Osteoblast (primary cell): ENCODE data around the gene PLXNA4. TPM values are rescaled to one million over a fixed set of nuclear protein-coding genes. Genes with fewer than 3 reads are reported as not detected.

Experiments used
- DNase-seq: peaks from one replicate; pipeline ENCODE4 v3.0.0; 2011; ENCODE audit warnings: low spot score, mixed read lengths; ENCODE audit not compliant: insufficient read length; ENCODE audit errors: missing footprints
- H2AFZ ChIP-seq: 2 replicates; pipeline ENCODE4 v1.6.0; 2011; ENCODE audit warnings: mild to moderate bottlenecking, low read length
- H3K27ac ChIP-seq: 2 replicates; pipeline ENCODE4 v1.5.1; 2011; ENCODE audit warnings: mild to moderate bottlenecking, low read depth, low read length, moderate library complexity
- H3K27me3 ChIP-seq: 2 replicates; pipeline ENCODE4 v1.6.0; 2012; ENCODE audit warnings: mild to moderate bottlenecking, control low read depth, inconsistent platforms, low read length, moderate library complexity; ENCODE audit not compliant: insufficient read depth
- H3K36me3 ChIP-seq: 2 replicates; pipeline ENCODE4 v1.5.1; 2011; ENCODE audit warnings: mild to moderate bottlenecking, low read length, control low read depth, moderate library complexity; ENCODE audit not compliant: insufficient read depth
- H3K4me1 ChIP-seq: 2 replicates; pipeline ENCODE4 v1.5.1; 2011; ENCODE audit warnings: mild to moderate bottlenecking, low read length, control low read depth, moderate library complexity; ENCODE audit not compliant: insufficient read depth
- H3K4me2 ChIP-seq: 2 replicates; pipeline ENCODE4 v1.6.0; 2011; ENCODE audit warnings: mild to moderate bottlenecking, low read length; ENCODE audit not compliant: insufficient read depth
- H3K4me3 ChIP-seq: fragments of 200-600 bp; sonication (generic); 3 replicates; pipeline ENCODE4 v1.5.1; 2012; ENCODE audit warnings: mild to moderate bottlenecking, low read length, inconsistent platforms; ENCODE audit not compliant: insufficient read depth
- H3K79me2 ChIP-seq: 2 replicates; pipeline ENCODE4 v1.6.0; 2012; ENCODE audit warnings: mild to moderate bottlenecking, low read length, control low read depth, inconsistent platforms; ENCODE audit not compliant: insufficient read depth
- H3K9me3 ChIP-seq: 2 replicates; pipeline ENCODE4 v1.5.1; 2011; ENCODE audit warnings: low read depth, low read length, control low read depth
- H4K20me1 ChIP-seq: 2 replicates; pipeline ENCODE4 v1.6.0; 2012; ENCODE audit warnings: mild to moderate bottlenecking, low read length, control low read depth; ENCODE audit not compliant: insufficient read depth
- total RNA-seq: library from RNA; depleted of rRNA; stranded (reverse); fragments of >200 nt; gene quantifications from 2 replicates; pipeline ENCODE4 v1.2.3, GENCODE V29; 2012
- TF ChIP-seq, protein P1 (sequence below): IDR thresholded peaks from 2 replicates; pipeline ENCODE4 v1.5.1; 2011; ENCODE audit warnings: mild to moderate bottlenecking, low read depth, low read length, moderate library complexity; ENCODE audit errors: extremely low read depth

The PLXNA4 gene
- total RNA-seq, 1 donor = 4.3 TPM

DNA sequence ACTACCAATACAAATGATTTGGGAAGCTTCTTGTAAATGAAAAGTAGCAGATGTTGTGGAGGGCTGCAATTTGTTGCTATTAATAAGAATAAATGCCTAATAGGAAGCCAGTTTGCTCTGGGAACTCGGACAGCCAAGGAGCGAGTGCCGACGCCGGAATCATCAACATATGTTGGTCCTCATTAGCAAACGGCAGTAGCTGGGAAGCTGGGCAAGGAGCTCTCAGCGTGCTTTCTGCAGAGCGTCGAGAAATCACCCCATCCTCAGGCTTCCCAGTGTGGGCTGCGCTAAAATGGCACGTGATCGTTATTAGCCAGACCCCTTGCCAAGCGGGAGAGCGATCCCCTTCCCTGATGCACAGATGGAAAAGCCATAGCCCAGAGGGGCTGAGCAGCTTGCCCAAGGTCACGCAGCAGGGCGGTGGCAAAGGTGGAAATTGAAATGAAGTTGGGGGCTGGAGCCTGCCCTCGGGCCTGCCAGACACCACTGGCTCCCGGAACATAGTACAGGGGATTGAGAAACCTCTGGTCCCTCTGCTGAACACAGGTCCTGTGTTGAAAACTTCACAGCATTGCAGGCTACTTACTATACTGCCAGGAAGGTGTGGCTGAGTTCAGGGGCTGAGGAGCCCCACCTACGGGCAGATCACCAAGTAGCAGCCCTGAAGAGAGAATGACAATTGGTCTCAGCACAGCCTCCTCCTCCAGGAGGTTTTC lies 326.9 kb downstream of the PLXNA4 start:
- no peaks in the 10 kb centered on the region for H3K9me3 ChIP-seq
- no peaks in the 10 kb centered on the region for H4K20me1 ChIP-seq
- no peak overlapping the region for H2AFZ ChIP-seq
- no peak overlapping the region for H3K4me2 ChIP-seq
- H3K27ac ChIP-seq = no peak overlapping the region
- H3K4me3 ChIP-seq = no peak overlapping the region
- H3K4me1 ChIP-seq = no peaks in the 10 kb centered on the region
- TF ChIP-seq, protein P1, sequence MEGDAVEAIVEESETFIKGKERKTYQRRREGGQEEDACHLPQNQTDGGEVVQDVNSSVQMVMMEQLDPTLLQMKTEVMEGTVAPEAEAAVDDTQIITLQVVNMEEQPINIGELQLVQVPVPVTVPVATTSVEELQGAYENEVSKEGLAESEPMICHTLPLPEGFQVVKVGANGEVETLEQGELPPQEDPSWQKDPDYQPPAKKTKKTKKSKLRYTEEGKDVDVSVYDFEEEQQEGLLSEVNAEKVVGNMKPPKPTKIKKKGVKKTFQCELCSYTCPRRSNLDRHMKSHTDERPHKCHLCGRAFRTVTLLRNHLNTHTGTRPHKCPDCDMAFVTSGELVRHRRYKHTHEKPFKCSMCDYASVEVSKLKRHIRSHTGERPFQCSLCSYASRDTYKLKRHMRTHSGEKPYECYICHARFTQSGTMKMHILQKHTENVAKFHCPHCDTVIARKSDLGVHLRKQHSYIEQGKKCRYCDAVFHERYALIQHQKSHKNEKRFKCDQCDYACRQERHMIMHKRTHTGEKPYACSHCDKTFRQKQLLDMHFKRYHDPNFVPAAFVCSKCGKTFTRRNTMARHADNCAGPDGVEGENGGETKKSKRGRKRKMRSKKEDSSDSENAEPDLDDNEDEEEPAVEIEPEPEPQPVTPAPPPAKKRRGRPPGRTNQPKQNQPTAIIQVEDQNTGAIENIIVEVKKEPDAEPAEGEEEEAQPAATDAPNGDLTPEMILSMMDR = no peak
- no peaks in the 10 kb centered on the region for H3K36me3 ChIP-seq
- DNase-seq = no peak
- no peaks in the 10 kb centered on the region for H3K27me3 ChIP-seq
- H3K79me2 ChIP-seq = no peaks in the 10 kb centered on the region

GRCh38 chr7:132248841-132249240 lies 327.4 kb downstream of the PLXNA4 start:
- Histone ChIP-seq H3K4me2 (no peak overlapping the region), H3K36me3 (no peaks in the 10 kb centered on the region), H3K27me3 (no peaks in the 10 kb centered on the region), H4K20me1 (no peaks in the 10 kb centered on the region), H3K9me3 (no peaks in the 10 kb centered on the region), H3K27ac (no peak overlapping the region), H3K4me1 (no peaks in the 10 kb centered on the region), H2AFZ (no peak overlapping the region), H3K4me3 (no peak overlapping the region), H3K79me2 (no peaks in the 10 kb centered on the region)
- TF ChIP-seq, protein P1 = no peak
- no peak for DNase-seq

- H3K9me3 ChIP-seq = no peaks in the 10 kb centered on the region
- H2AFZ ChIP-seq = no peak overlapping the region
- H3K4me1 ChIP-seq = no peaks in the 10 kb centered on the region
- H4K20me1 ChIP-seq = no peaks in the 10 kb centered on the region
- DNase-seq = no peak
- no peaks in the 10 kb centered on the region for H3K79me2 ChIP-seq
- no peak overlapping the region for H3K4me3 ChIP-seq
- H3K27ac ChIP-seq = no peak overlapping the region
- H3K4me2 ChIP-seq = no peak overlapping the region
- TF ChIP-seq, protein P1 = no peak
- no peaks in the 10 kb centered on the region for H3K27me3 ChIP-seq
- H3K36me3 ChIP-seq = no peaks in the 10 kb centered on the region
Measured at GRCh38 chr7:132247995-132248618, 328.2 kb downstream of the PLXNA4 start.

- Histone ChIP-seq H3K27me3 (no peaks in the 10 kb centered on the region), H3K4me2 (no peak overlapping the region), H4K20me1 (peaks cover 5% of the 10 kb centered on the region), H3K4me3 (no peak overlapping the region), H3K4me1 (no peaks in the 10 kb centered on the region), H2AFZ (no peak overlapping the region), H3K79me2 (no peaks in the 10 kb centered on the region), H3K9me3 (no peaks in the 10 kb centered on the region), H3K36me3 (no peaks in the 10 kb centered on the region), H3K27ac (no peak overlapping the region)
- DNase-seq = no peak
- TF ChIP-seq, protein P1 = no peak
Measured at GRCh38 chr7:132246591-132246990, 329.7 kb downstream of the PLXNA4 start.
